ENCODE results near the gene WNT1.

The WNT1 gene

DNA sequence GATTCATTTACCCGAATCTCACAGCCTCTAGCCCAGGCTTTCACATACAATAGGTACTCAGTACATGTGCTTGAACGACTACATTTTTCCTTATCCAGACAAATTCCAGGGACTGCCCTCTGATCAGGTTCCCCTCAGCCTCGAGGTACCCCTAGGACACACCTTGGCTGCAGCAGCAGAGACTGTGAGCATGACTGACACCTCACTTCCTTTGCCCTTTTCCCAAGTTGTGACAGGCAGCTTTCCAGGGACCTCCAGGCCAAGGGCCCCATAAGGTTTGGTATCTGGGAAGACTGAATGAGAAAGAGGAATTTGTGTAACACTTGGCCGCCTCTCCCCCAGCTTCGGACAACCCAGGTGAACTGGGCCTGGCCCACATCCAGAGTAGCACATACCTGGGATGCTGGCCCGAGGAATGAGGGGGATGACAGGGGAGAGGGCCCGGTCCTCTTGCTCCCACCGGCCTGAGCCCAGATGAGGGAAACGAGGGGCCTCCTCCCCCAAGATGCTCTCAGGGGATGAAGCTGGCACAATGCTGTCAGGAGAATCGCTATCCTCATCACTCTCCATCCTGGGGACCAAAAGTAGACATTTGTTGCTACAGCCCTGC is 50.6 kb downstream of the WNT1 start:
- DNase-seq (ENCODE audit: low read depth), result no peak
- H3K4me3 ChIP-seq (ENCODE audit: low read length), result no peak overlapping the region
- TF ChIP-seq, protein P1, sequence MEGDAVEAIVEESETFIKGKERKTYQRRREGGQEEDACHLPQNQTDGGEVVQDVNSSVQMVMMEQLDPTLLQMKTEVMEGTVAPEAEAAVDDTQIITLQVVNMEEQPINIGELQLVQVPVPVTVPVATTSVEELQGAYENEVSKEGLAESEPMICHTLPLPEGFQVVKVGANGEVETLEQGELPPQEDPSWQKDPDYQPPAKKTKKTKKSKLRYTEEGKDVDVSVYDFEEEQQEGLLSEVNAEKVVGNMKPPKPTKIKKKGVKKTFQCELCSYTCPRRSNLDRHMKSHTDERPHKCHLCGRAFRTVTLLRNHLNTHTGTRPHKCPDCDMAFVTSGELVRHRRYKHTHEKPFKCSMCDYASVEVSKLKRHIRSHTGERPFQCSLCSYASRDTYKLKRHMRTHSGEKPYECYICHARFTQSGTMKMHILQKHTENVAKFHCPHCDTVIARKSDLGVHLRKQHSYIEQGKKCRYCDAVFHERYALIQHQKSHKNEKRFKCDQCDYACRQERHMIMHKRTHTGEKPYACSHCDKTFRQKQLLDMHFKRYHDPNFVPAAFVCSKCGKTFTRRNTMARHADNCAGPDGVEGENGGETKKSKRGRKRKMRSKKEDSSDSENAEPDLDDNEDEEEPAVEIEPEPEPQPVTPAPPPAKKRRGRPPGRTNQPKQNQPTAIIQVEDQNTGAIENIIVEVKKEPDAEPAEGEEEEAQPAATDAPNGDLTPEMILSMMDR (IDR thresholded peaks at IDR 0.05; ENCODE audit: insufficient read depth, low read depth, low read length, missing control alignments), result no peak

DNA sequence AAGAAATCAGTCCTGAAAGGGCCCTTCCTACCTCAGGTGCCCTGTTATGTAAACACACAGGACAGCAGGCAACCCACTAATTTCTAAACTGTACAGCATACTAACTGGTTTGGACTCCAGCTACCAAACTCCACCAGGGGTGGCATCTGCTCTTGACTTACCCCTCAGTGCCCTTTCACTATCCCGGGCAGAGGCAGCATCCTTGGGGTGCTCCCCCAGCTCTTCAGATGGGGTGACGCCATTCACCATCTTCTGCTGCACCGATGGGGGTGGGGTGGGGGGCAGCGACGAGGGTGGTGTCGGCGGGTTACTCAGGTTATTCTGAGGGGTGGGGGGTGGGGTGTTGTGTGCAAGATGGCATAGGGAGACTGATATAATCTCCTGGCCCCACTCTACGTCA is 52.0 kb downstream of the WNT1 start:
- DNase-seq (ENCODE audit: low read depth), result no peak
- no peak overlapping the region for H3K4me3 ChIP-seq (ENCODE audit: low read length)

DNA sequence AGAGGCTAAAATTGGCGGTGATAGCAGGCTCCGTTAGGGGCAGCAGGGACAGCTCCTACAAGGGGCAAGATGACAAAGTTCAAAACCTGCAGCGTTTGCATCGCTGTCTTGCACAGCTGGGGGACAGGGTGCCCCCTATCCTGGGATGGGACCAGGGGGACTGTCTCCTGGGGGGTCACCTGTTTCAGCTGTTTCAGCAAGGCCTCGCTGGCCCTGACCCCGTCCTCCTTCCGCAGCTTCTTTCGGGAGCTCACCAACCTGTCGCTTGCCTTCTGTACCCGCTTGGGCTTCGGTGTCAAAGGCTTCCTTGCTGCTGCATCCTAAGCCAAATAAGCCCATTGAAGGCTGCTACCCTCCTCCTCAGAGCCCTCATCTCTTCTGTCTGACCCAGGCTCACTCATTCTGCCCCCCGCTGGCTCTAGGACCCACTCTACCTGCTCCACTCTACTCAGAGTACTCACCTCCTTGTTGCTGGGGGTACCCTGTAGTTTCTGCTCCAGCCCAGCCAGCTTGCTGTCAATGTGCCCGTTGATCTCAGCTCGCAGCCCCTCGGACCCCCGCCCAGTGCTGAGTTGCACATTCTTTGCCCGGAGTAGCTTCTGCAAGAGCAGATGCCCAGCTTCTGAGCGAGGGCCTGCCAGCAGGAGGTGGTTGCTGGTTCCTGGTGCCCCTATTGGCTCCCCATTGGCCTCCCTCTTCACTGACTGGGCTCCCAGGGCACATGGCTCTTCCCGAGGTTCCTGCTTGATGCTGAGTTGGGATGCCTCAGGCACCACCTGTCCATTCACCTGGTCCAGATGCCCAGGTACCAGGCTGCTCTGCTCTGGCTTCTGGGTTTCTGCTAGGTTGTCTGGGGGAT is 52.8 kb downstream of the WNT1 start:
- TF ChIP-seq, protein P1 (IDR thresholded peaks at IDR 0.05; ENCODE audit: insufficient read depth, low read depth, low read length, missing control alignments), result no peak
- no peak for DNase-seq (ENCODE audit: low read depth)
- no peak overlapping the region for H3K4me3 ChIP-seq (ENCODE audit: low read length)

More for the DNA sequence above, 52.0 kb downstream of the WNT1 start:
- TF ChIP-seq, protein P1 (IDR thresholded peaks at IDR 0.05; ENCODE audit: insufficient read depth, low read depth, low read length, missing control alignments), result no peak

DNA sequence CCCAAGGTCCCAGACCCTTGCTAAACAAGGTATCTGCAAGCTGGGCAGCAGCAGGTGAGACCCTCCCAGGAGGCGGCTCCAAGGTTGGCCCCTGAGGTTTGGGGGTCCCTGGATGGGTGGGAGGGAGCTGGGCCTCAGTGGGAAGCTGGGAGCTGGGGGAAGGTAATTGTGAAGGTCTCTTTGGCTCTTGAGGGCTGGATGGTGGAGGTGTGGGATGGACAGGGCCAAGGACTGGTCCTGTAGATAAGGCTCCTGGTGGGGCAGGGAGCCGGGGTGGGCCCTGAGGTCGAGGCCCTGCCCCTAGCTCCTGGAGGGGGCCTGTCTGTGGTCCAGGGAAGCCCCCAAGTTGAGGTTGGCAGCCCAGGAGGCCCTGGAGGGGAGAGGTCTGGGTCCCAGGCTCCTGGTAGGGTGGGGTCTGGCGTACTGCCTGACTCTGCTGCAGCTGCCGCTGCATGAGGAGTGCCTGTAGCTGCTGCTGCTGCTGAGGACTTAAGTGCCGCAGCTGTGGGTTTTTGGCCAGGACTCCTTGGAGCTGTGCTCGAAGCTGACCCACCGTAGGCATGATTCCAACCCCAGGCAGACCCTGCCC is 53.5 kb downstream of the WNT1 start:
- TF ChIP-seq, protein P1 (IDR thresholded peaks at IDR 0.05; ENCODE audit: insufficient read depth, low read depth, low read length, missing control alignments), result no peak
- no peak for DNase-seq (ENCODE audit: low read depth)
- no peak overlapping the region for H3K4me3 ChIP-seq (ENCODE audit: low read length)
